HG03571 (cell line): ENCODE results near the gene USP25.

Source experiments
- ATAC-seq: cut with Tn5 transposase; IDR thresholded peaks from one replicate; pipeline ENCODE4 v1.9.1; 2021; ENCODE audit not compliant: unreplicated experiment

Gene USP25

GRCh38 chr21:15763359-15763758, 33.6 kb downstream of the USP25 start:
- no peak for ATAC-seq

GRCh38 chr21:15764878-15765277, 35.1 kb downstream of the USP25 start:
- ATAC-seq: no peak

GRCh38 chr21:15766952-15767603, 37.3 kb downstream of the USP25 start:
- ATAC-seq: no peak

GRCh38 chr21:15768045-15768601, 38.3 kb downstream of the USP25 start:
- ATAC-seq: no peak

GRCh38 chr21:15768853-15769252, 39.1 kb downstream of the USP25 start:
- ATAC-seq: no peak

GRCh38 chr21:15771311-15771710, 41.5 kb downstream of the USP25 start:
- no peak for ATAC-seq

GRCh38 chr21:15772654-15773053, 42.9 kb downstream of the USP25 start:
- no peak for ATAC-seq

- no peak for ATAC-seq
These were observed 44.8 kb downstream of the USP25 start for GRCh38 chr21:15774590-15774989.

GRCh38 chr21:15775291-15775690, 45.5 kb downstream of the USP25 start:
- ATAC-seq: no peak

- ATAC-seq: no peak
These were observed 46.2 kb downstream of the USP25 start for GRCh38 chr21:15775981-15776380.

GRCh38 chr21:15776818-15777217, 47.0 kb downstream of the USP25 start:
- no peak for ATAC-seq

GRCh38 chr21:15781986-15782385, 52.2 kb downstream of the USP25 start:
- no peak for ATAC-seq

- no peak for ATAC-seq
These were observed 59.2 kb downstream of the USP25 start for GRCh38 chr21:15788847-15789523.

- ATAC-seq: no peak
These were observed 63.3 kb downstream of the USP25 start for GRCh38 chr21:15793109-15793508.

GRCh38 chr21:15793550-15794235, 63.9 kb downstream of the USP25 start:
- no peak for ATAC-seq

- no peak for ATAC-seq
These were observed 64.6 kb downstream of the USP25 start for GRCh38 chr21:15794277-15794912.

GRCh38 chr21:15795533-15795932, 65.8 kb downstream of the USP25 start:
- no peak for ATAC-seq

- ATAC-seq: no peak
These were observed 68.0 kb downstream of the USP25 start for GRCh38 chr21:15797577-15798363.

- no peak for ATAC-seq
These were observed 71.6 kb downstream of the USP25 start for GRCh38 chr21:15801352-15801863.

GRCh38 chr21:15804247-15805005, 74.6 kb downstream of the USP25 start:
- ATAC-seq: no peak
